Activated effector memory CD4-positive, alpha-beta T cell treated with Interleukin-2 at 50 U/mL for 16 hours (primary cell): ENCODE data around the gene ZNF175.
"Not testable (repeated sequence)": the region's sequence is repeated elsewhere in the genome, so short reads cannot be mapped to it uniquely, and the experiment has no call there.

Experiments used
- DNase-seq: peaks from one replicate; pipeline ENCODE4 v3.0.0-alpha.2; 2020

Gene ZNF175

DNA sequence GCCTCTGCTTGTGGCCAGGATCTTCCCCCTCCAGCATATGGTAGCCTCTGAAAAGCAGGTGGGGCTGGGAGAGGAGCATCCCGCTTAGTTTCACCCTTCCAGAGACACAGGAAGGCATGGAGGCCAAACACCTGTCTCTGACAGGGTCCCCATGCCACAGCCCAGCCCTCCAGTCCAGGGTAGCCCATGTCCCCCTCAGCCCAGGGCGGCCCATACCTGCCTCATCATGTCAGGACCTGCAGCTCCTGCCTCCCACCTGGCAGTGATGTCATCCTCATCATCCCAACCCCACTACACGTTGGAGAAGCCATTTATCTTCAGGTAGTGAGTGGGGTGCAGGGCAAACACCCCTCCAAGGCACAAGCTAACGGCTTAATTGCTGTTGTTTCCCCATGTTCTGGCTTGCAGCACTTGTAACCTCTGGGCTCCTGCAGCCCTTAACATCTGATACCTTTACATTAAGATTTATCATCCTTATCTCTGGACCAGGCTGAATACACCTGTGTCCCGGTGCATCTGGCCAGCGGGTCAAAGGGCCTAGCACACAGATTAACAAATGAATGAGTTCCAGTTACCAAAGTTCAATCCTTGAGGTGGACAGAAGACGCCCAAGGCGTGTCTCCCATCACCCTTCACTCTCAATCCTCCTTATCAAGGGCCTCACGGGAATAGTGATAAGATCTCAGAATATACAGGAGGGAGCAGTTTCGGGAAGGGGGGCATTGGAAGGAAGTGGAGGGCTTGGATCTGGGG lies 22.2 kb downstream of the ZNF175 start:
- DNase-seq = no peak

- peak; percentile 92 for DNase-seq
Measured at GRCh38 chr19:51593969-51594773, 23.1 kb downstream of the ZNF175 start.

DNA sequence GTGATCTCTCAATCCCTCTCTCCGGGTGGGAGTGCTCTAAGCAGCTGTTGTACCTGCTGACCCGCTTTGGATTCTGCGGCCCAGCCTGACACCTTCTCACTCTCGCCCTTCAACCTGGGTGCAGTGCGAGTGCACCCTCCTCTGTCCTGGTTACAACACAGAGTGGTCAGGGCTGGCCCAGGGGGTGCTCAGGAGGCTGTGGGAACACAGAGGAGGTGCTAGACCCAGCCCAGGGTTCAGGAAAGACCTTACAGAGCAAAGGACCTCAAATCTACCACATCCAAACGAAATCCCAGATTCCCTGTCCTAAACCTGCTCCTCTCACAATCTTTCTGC lies 23.7 kb downstream of the ZNF175 start:
- DNase-seq = no peak

DNA sequence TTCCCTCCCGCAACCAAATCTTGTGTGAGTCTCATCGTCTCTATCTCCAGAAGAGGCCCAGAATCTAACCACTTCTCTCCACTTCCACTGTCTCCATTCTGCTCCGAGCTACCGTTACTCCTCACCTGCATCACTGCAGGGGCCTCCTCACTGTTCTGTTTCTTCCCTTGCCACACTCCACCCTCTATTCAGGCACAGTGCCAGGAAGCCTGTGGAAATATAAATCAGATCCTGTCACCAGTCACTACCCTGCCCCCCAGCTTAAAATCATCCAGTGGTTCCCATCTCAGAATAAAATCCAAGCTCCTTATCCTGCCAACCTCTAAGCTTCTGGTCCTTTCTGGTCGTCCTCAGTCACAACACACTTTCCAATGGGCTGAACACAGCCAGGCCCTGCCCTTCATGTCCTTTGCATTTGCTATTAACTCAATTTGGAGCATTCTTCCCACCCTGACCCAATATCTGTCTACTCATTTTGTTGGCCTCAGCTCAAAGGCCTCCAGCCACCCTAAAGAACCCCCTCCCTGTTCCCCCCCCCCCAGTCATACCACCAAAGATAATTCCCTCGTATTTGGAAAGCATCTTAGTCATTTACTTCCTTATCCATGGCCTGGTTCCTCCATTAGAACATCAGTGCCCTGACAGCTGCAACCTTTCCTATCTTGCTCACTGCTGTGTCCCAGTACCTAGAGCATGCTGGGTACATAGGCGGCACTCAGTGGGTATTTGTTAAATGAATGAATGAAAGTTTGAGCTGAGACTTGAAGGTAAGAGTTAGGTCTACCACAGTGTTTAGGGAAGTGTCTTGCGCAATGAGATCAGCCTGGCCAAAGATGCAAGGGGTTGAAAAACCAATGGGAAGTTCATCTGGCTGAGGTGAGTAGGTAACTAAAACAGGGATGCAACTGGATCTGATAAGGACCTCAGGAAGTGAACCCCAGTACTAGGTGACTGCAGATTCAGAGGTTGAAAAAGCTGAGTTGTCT lies 24.4 kb downstream of the ZNF175 start:
- no peak for DNase-seq

GRCh38 chr19:51598159-51598915 lies 27.3 kb downstream of the ZNF175 start:
- DNase-seq = no peak

DNA sequence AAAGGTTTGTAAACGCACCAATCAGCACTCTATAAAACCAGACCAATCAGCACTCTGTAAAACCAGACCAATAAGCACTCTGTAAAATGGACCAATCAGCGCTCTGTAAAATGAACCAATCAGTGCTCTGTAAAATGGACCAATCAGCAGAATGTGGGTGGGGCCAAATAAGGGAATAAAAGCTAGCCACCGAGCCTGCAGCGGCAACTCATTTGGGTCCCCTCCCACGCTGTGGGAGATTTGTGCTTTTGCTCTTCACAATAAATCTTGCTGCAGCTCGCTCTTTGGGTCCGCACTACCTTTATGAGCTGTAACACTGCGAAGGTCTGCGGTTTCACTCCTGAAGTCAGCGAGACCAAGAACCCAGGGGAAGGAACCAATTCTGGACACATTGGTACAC lies 28.0 kb downstream of the ZNF175 start:
- no peak for DNase-seq

- DNase-seq = no peak
Measured at GRCh38 chr19:51600940-51601580, 30.0 kb downstream of the ZNF175 start.

DNA sequence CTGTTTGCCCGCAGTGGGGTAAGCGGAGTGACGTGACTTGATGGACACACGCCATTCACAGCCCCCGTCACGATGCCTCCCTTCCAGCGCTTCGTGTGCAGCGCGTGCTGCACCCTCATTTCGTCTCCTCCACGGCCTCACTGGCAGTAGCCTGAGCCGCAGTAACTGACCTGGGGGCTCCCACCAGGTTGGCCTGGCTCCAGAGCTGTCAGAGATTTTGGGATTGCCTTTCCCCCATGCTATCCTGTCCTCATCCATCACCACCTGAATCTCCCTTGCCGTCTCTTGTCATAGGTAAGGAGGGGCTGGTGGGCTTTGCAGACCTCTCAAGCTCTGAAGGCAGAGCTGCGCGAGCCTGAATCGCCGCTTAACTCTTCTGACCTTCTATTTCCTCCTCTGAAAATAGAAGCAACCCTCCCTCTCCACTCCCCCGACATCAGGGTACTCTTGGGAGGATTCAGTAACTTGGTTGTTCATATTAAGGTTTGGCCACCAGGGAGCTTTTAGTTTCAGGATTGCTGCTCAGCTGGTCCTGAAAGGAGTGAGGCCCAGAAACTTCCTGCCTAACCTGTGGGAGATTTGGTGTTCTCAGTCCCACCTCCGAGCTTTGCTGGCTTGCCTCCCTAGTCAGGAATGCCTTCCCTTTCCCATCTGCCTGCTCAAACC lies 31.2 kb downstream of the ZNF175 start:
- DNase-seq = no peak

DNA sequence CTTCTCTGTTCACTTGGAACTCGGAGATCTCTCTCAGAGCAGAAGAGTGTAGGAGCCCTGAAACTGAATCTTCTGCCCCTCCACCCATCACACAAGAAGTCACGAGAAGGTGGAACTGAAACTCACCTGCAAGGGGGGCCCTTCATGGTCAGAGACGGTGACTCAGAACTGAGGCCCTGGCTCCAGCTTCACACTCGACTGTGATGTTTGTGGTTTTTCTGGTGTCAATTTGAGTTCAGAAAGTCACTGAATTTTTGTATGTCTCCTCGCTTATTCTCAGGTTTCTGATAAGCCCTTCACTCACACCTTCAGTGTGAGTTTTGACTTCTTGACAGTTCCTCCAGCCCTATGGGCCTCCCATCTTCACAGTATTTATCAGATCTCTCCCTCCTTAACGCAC lies 36.0 kb downstream of the ZNF175 start:
- DNase-seq = no peak

DNA sequence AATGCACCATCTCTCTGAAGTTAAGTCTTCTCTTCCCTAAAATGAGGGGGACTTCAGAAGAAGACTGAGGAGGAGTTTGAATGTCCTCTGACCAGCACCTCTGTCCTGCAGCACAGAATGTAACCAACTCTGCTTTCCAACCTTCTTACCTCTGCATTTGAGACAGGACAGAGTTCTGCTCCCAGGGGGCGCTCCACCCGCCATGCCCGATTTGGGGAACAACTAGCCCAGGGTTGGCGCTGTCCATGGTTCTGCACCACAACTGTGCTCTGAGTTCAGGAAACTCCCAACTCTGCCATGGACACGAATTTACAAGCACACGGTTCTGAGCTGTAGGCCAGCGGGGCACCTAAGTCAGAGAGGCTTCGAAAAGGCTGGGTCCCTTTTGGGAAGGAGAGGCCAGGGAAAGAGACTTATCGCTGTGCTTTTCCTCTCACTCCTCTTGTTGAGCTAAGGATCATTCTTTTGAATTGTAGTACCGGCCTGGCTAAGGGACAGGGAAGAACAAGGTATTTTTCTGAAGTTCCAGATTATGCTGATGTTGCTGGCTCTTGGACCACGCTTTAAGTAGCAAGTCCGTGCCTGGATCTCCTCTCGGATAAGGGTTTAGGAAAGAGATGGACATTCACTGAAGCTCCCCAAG lies 37.0 kb downstream of the ZNF175 start:
- peak; percentile 24 for DNase-seq

DNA sequence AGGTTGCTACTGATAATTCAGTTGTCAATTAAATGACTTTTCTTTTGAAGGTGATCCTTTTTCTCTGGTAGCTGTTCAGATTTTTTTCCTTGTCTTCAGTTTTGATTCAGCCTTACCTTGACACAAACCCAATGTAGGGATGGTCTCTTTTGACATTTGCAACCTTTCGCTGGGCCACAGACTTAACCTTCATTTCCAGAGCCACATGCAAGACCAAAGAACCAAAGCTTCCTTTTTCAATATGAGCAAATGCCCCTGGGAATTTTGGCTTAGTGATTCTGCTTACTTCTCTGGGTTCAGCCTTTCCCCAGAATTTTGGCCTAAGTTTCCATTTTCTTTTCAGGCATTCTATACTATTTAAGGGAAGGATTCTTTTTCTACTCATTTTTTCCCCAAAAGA lies 39.5 kb downstream of the ZNF175 start:
- DNase-seq = no peak

DNA sequence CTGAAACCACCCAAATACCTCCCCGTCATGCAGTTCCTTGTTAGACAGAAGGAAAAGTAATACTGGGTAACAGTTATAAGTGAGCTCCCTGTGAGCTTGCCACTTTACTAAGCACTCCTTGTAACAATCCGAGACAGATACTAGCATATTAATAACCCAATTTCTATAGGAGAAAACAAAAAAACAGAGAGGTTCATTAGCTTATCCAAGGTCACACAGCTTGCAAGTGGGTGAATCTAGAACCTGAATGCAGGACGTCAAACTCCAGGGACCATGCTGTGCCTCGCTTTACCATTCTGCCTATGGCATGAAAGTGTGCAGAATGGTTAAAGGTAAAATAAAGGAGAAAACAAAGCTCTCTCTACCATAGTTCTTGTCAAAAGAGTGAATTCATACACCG lies 43.7 kb downstream of the ZNF175 start:
- no peak for DNase-seq

DNA sequence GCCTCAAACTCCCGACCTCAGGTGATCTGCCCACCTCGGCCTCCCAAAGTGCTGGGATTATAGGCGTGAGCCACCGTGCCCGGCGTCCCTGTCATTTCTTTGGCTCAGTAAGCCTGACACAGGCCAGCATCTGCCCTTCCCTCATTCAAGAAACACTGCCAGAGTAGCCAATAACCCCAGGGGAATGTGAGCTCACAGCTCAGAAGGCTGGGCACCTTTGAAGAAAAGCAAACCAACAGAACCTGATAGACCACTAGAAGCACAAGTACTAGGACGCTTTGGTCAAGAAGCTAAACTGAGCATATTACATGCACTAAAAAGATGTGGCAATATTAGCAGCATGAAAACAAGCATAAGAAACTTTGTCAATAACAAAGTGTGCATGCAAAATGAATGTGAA lies 44.9 kb downstream of the ZNF175 start:
- DNase-seq = no peak

DNA sequence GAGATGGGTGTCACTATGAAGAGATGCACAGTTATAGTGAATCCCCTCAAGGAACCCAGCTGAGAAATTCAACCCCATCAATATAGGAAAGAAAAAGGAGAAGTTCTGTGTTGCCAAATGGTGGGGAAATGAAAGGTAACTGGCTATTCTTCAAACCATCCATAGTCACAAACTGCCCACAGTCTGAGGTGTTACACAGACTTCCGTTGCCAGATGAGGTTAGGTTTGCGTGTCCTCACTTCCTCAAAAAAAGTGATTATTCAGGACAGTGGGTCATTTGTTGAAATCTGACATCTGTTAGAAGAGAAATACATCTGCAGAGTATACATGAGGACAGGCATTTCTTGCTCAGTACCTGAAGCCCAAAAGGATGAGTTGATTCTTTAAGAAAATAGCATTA lies 50.1 kb downstream of the ZNF175 start:
- DNase-seq = no peak

DNA sequence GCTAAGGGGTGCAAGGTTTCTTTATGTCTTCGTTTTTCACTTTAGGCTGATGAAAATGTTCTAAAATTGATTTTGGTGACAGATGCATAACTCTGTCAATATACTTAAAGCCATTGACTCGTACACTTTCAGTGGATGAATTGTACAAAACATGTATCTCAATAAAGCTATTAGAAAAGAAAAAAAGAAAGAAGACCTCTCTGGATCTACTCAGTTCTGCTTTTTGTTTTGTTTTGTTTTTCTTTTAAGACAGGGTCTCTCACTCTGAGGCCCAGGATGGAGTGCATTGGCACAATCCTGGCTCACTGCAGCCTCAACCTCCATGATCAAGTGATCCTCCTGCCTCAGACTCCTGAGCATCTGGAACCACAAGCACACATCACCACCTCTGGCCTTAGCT lies 55.6 kb downstream of the ZNF175 start:
- DNase-seq = no peak

DNA sequence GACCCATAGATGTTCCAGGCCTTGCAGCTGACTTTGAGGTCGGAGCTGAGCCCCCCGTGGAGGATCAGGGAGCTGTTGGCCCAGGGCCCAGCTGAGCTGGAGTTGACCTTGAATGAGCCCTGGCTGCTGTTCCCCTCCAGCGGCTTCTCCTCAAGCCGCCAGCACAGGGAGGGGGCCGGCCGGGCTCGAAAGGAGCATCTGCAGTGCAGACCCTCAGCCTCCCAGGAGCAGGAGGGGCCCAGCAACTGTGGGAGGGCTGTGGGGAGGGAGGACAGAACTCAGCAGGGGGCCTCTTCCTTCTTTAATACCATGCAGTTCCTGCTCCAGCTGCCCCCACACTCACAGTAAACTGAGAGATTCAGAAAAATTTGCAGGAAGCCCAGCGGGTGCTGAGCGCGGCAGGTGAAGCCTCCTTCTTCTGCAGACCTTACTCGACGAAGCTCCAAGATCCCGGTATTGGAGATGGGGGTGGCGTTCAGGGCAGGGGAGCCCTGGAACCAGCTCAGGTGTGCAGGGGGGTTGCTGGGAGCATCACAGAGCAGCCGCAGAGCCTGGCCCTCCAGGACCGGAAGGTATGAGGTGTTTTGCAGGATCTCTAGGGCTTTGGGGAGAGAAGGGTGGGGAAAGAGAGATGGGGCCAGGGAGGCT lies 56.5 kb downstream of the ZNF175 start:
- no peak for DNase-seq

- no peak for DNase-seq
Measured at GRCh38 chr19:51628153-51628939, 57.3 kb downstream of the ZNF175 start.

DNA sequence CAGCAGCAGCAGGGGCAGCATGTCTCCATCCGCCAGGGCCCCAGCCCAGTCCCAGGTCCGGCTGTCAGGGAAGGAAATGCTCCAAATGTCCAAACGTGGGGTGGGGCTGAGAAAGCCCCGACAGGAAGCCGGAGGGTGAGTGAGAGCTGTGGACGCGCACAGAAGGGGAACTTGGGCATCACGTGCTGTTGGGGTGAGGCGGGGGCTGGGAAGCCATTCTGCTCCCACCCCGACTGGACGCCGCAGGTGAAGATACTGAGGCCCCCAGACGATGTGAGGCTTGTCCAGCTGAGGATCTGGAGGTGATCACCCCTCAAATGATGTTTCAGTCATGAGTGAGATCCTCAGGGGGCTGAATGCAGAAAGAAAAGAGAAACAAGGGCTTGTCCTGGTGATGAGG lies 59.2 kb downstream of the ZNF175 start, which contains the start of gene SIGLEC5:
SIGLEC5 (minus strand) TSS at position 87 of the 400 bp plus-strand sequence; CDS start at position 21, 66 bp downstream.
- not testable (repeated sequence) for DNase-seq

DNA sequence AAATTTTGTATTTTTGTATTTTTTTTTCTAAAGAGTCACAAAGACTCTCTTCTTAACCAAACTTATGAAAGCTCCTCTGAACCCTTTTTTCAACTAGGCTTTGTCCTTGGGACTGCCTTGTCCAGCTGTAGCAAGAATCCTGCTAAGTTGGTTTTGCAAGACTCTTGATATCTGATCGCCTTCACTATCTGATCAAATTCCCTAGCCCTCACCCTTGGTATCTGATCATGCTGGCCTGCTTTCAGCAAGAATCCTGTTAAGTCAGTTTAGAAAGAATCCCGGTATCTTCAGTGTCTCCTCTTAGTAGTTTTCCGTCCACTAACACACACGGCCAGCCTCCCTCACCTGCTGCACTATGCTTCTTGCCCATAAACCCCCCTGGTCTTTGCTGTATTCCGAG lies 61.0 kb downstream of the ZNF175 start:
- no peak for DNase-seq
